Measurements from ENCODE around the gene PPP2R3A.

- no peak for TF ChIP-seq POLR2AphosphoS5 (IDR thresholded peaks at IDR 0.05)
- no peak for TF ChIP-seq POLR2A (IDR thresholded peaks at IDR 0.05)
- TF ChIP-seq CTCF (IDR thresholded peaks at IDR 0.05): no peak
- no peak for TF ChIP-seq EP300 (IDR thresholded peaks at IDR 0.05; ENCODE audit: low read depth)
Observed at GRCh38 chr3:135966271-135966961, 888 bp downstream of the PPP2R3A start.

Measured in transverse colon (tissue), 4 donors.